ENCODE results near the gene SLC5A6.

SLC5A6 gene

GRCh38 chr2:27162151-27163121 is 49.6 kb downstream of the SLC5A6 start:
- TF ChIP-seq MYC (IDR thresholded peaks at IDR 0.05; ENCODE audit: low read depth, low read length) (no peak), CTCF (IDR thresholded peaks at IDR 0.05; ENCODE audit: low read depth, low read length) (no peak)
- H3K4me3 ChIP-seq (ENCODE audit: low read depth, low read length), result no peak overlapping the region
- no peak for DNase-seq (ENCODE audit: low read depth)

- DNase-seq (ENCODE audit: low read depth), result no peak
- no peak overlapping the region for H3K4me3 ChIP-seq (ENCODE audit: low read depth, low read length)
- TF ChIP-seq MYC (IDR thresholded peaks at IDR 0.05; ENCODE audit: low read depth, low read length) (no peak), POLR2A (IDR thresholded peaks at IDR 0.05; ENCODE audit: extremely low read depth, insufficient read length) (no peak), MAX (IDR thresholded peaks at IDR 0.05; ENCODE audit: low read depth, low read length) (no peak)
Measured at GRCh38 chr2:27160191-27160590, 51.9 kb downstream of the SLC5A6 start.

- no peak for DNase-seq (ENCODE audit: low read depth)
- H3K4me3 ChIP-seq (ENCODE audit: low read depth, low read length), result no peak overlapping the region
- no peak for TF ChIP-seq POLR2A (IDR thresholded peaks at IDR 0.05; ENCODE audit: extremely low read depth, insufficient read length)
Measured at GRCh38 chr2:27159271-27159670, 52.8 kb downstream of the SLC5A6 start.

GRCh38 chr2:27158468-27158867 is 53.6 kb downstream of the SLC5A6 start:
- DNase-seq (ENCODE audit: low read depth), result no peak
- no peak overlapping the region for H3K4me3 ChIP-seq (ENCODE audit: low read depth, low read length)
- TF ChIP-seq POLR2A (IDR thresholded peaks at IDR 0.05; ENCODE audit: extremely low read depth, insufficient read length) (no peak), MAX (IDR thresholded peaks at IDR 0.05; ENCODE audit: low read depth, low read length) (no peak), MYC (IDR thresholded peaks at IDR 0.05; ENCODE audit: low read depth, low read length) (no peak), CTCF (IDR thresholded peaks at IDR 0.05; ENCODE audit: low read depth, low read length) (no peak)

- TF ChIP-seq MAX (IDR thresholded peaks at IDR 0.05; ENCODE audit: low read depth, low read length) (no peak), MYC (IDR thresholded peaks at IDR 0.05; ENCODE audit: low read depth, low read length) (no peak), POLR2A (IDR thresholded peaks at IDR 0.05; ENCODE audit: extremely low read depth, insufficient read length) (no peak)
- H3K4me3 ChIP-seq (ENCODE audit: low read depth, low read length), result no peak overlapping the region
- no peak for DNase-seq (ENCODE audit: low read depth)
Measured at GRCh38 chr2:27155069-27155520, 57.0 kb downstream of the SLC5A6 start.

- TF ChIP-seq MYC (IDR thresholded peaks at IDR 0.05; ENCODE audit: low read depth, low read length), result no peak
- no peak overlapping the region for H3K4me3 ChIP-seq (ENCODE audit: low read depth, low read length)
- no peak for DNase-seq (ENCODE audit: low read depth)
Measured at GRCh38 chr2:27154488-27154887, 57.6 kb downstream of the SLC5A6 start.

- DNase-seq (ENCODE audit: low read depth), result no peak
- no peak overlapping the region for H3K4me3 ChIP-seq (ENCODE audit: low read depth, low read length)
Measured at GRCh38 chr2:27152796-27153464, 59.1 kb downstream of the SLC5A6 start.

More at GRCh38 chr2:27152796-27153464, 59.1 kb downstream of the SLC5A6 start:
- TF ChIP-seq MYC (IDR thresholded peaks at IDR 0.05; ENCODE audit: low read depth, low read length) (no peak), CTCF (IDR thresholded peaks at IDR 0.05; ENCODE audit: low read depth, low read length) (no peak), POLR2A (IDR thresholded peaks at IDR 0.05; ENCODE audit: extremely low read depth, insufficient read length) (no peak), MAX (IDR thresholded peaks at IDR 0.05; ENCODE audit: low read depth, low read length) (no peak)

Data from NB4 (cell line).